Endothelial cell of umbilical vein (primary cell): Measurements from ENCODE around the gene AKNA. TPM values are rescaled to one million over a fixed set of nuclear protein-coding genes. Genes with fewer than 3 reads are reported as not detected.

Experiments
- BruUV-seq: library from RNA; stranded (reverse); fragments of 400-500 nt; replicated peaks from 2 replicates; lab custom pipeline; 2021; lab: Mats Ljungman, UMichigan
- CTCF ChIA-PET: fragments of 300-600, 350-600 bp; sonication (Branson Sonifier 250); formaldehyde crosslinking; loops from one replicate; lab custom pipeline; 2021; ENCODE audit warnings: antibody characterized with exemption, inconsistent platforms; lab: Charles Lee
- POLR2A ChIA-PET: fragments of 300-600, 350-600 bp; sonication (Branson Sonifier 250); formaldehyde crosslinking; loops from one replicate; lab custom pipeline; 2021; ENCODE audit warnings: antibody characterized with exemption, inconsistent platforms; lab: Charles Lee
- DNase-seq: peaks from one replicate; pipeline ENCODE4 v3.0.0-alpha.2; 2011; ENCODE audit warnings: low read depth, low spot score
- FAIRE-seq: peaks from 2 replicates; lab custom pipeline; 2011; peaks lifted over from hg19 to GRCh38; lab: Jason Lieb, UNC
- H2AFZ ChIP-seq: 2 replicates; pipeline ENCODE4 v1.6.0; 2012; ENCODE audit warnings: low read depth, low read length, control low read depth, inconsistent platforms
- H3K27ac ChIP-seq: 2 replicates; pipeline ENCODE4 v1.5.1; 2011; ENCODE audit warnings: low read depth, mild to moderate bottlenecking, control low read depth, low read length, moderate library complexity; ENCODE audit not compliant: insufficient read depth
- H3K27me3 ChIP-seq, 2 experiments: 2 replicates each; pipeline versions ENCODE4 v1.6.0 to v1.6.1; 2011; ENCODE audit warnings: low read length in 2 of 2, mixed read lengths in 1 of 2; ENCODE audit not compliant: control insufficient read depth in 2 of 2, insufficient read depth in 2 of 2
- H3K36me3 ChIP-seq, 2 experiments: 2 replicates in 1 of 2; 3 replicates in 1 of 2; pipeline ENCODE4 v1.5.1; 2011; ENCODE audit warnings: low read length in 2 of 2, mild to moderate bottlenecking in 1 of 2, moderate library complexity in 1 of 2; ENCODE audit not compliant: control insufficient read depth in 2 of 2, insufficient read depth in 2 of 2; ENCODE audit errors: extremely low read depth in 1 of 2
- H3K4me1 ChIP-seq: 3 replicates; pipeline ENCODE4 v1.5.1; 2011; ENCODE audit warnings: mild to moderate bottlenecking, low read length; ENCODE audit not compliant: control insufficient read depth, insufficient read depth; ENCODE audit errors: extremely low read depth
- H3K4me2 ChIP-seq: 2 replicates; pipeline ENCODE4 v1.6.1; 2011; ENCODE audit warnings: low read length, control low read depth, mixed read lengths; ENCODE audit not compliant: insufficient read depth
- H3K4me3 ChIP-seq, 3 experiments: fragments of 200-600 bp in 1 of 3; sonication (generic), shearing (Covaris generic) in 1 of 3; replicated peaks in 1 of 3; 2 replicates each; pipeline ENCODE4 v1.5.1; 2011 to 2016; ENCODE audit warnings: control low read depth in 3 of 3, low read length in 3 of 3, mild to moderate bottlenecking in 2 of 3, inconsistent platforms in 1 of 3, low read depth in 1 of 3, moderate library complexity in 1 of 3; ENCODE audit not compliant: insufficient read depth in 1 of 3
- H3K79me2 ChIP-seq: 2 replicates; pipeline ENCODE4 v1.6.0; 2012; ENCODE audit warnings: low read length, inconsistent platforms; ENCODE audit not compliant: control insufficient read depth, insufficient read depth
- H3K9ac ChIP-seq: replicated peaks from 2 replicates; pipeline ENCODE3; 2011; ENCODE audit warnings: low read length, control low read depth; ENCODE audit not compliant: insufficient read depth; ENCODE audit errors: extremely low read depth
- H3K9me1 ChIP-seq: replicated peaks from 3 replicates; pipeline ENCODE4 v1.6.0; 2011; ENCODE audit warnings: mild to moderate bottlenecking, low read length; ENCODE audit not compliant: control insufficient read depth, insufficient read depth; ENCODE audit errors: extremely low read depth
- H3K9me3 ChIP-seq: replicated peaks from 2 replicates; pipeline ENCODE4 v1.5.1; 2012; ENCODE audit warnings: low read length, inconsistent platforms; ENCODE audit not compliant: control insufficient read depth, insufficient read depth
- H4K20me1 ChIP-seq: replicated peaks from 2 replicates; pipeline ENCODE3; 2011; ENCODE audit warnings: mild to moderate bottlenecking, low read length; ENCODE audit not compliant: control insufficient read depth, insufficient read depth; ENCODE audit errors: extremely low read depth
- EZH2 ChIP-seq: IDR thresholded peaks from 2 replicates; pipeline ENCODE4 v1.6.1; 2012; ENCODE audit warnings: borderline replicate concordance, low read depth, mild to moderate bottlenecking, moderate library complexity, low read length, inconsistent platforms; ENCODE audit not compliant: severe bottlenecking
- FOS ChIP-seq: IDR thresholded peaks from 2 replicates; pipeline ENCODE4 v1.6.1; 2011; ENCODE audit warnings: mild to moderate bottlenecking, low read length, moderate library complexity, borderline replicate concordance; ENCODE audit not compliant: insufficient read depth
- GATA2 ChIP-seq: IDR thresholded peaks from 2 replicates; pipeline ENCODE4 v1.7.0; 2011; ENCODE audit warnings: low read depth, mild to moderate bottlenecking, moderate library complexity, mixed read lengths, low read length; ENCODE audit not compliant: insufficient read length, insufficient read depth
- JUN ChIP-seq: IDR thresholded peaks from 2 replicates; pipeline ENCODE4 v1.6.1; 2011; ENCODE audit warnings: borderline replicate concordance, low read depth; ENCODE audit not compliant: insufficient read length, insufficient read depth
- MYC ChIP-seq: IDR thresholded peaks from one replicate; pipeline ENCODE4 v1.6.1; 2011; ENCODE audit warnings: mild to moderate bottlenecking, low read depth, low read length
- POLR2A ChIP-seq: IDR thresholded peaks from 2 replicates; pipeline ENCODE4 v1.6.1; 2012; ENCODE audit warnings: low read depth, mild to moderate bottlenecking, control low read depth, low read length
- POLR2AphosphoS5 ChIP-seq: IDR thresholded peaks from 2 replicates; pipeline ENCODE4 v1.6.1; 2012; ENCODE audit warnings: low read depth, mild to moderate bottlenecking, control low read depth, low read length, moderate library complexity; ENCODE audit not compliant: insufficient read depth
- dilution Hi-C: fragments of 300-500 bp; cut with MboI; formaldehyde crosslinking; loops from one replicate; pipeline ENCODE4 v1.15.0; 2019; ENCODE audit warnings: low sequenced_read_pairs; ENCODE audit not compliant: extremely low pct_ligation_motif_present
- intact Hi-C: fragments of 100-400 bp; cut with micrococcal nuclease; formaldehyde crosslinking; loops from one replicate; pipeline ENCODE4 v1.10.0; 2022
- polyA plus RNA-seq, 4 experiments: library from polyadenylated mRNA; depleted of rRNA in 3 of 4; stranded (reverse) in 3 of 4; unstranded in 1 of 4; fragments of >200 nt; gene quantifications; 2 replicates each; pipeline versions ENCODE4 v1.2.1 to v1.2.3, GENCODE V29; 2011 to 2012; ENCODE audit warnings: missing spikeins in 1 of 4
- total RNA-seq: library from RNA; stranded (reverse); gene quantifications from 2 replicates; pipeline ENCODE4 v1.2.3, GENCODE V29; 2021
- TF ChIP-seq, protein P1 (sequence below), 2 donors: IDR thresholded peaks; 1 replicate in 1 of 2; 2 replicates in 1 of 2; pipeline ENCODE4 v1.5.1; 2011; ENCODE audit warnings: low read length in 2 of 2, mild to moderate bottlenecking in 2 of 2, moderate library complexity in 2 of 2, control low read depth in 1 of 2, inconsistent platforms in 1 of 2, low read depth in 1 of 2; ENCODE audit not compliant: insufficient read depth in 1 of 2; ENCODE audit errors: extremely low read depth in 1 of 2
- TF ChIP-seq, protein P2 (sequence below): IDR thresholded peaks from 2 replicates; pipeline ENCODE4 v1.6.1; 2011; ENCODE audit not compliant: insufficient read depth, insufficient read length

AKNA gene
- total and polyA plus RNA-seq, 2 donors (not counting 3 experiments of a cell fraction or from before 2014, with no cell fraction given): 11.3 to 22.4 TPM

DNA sequence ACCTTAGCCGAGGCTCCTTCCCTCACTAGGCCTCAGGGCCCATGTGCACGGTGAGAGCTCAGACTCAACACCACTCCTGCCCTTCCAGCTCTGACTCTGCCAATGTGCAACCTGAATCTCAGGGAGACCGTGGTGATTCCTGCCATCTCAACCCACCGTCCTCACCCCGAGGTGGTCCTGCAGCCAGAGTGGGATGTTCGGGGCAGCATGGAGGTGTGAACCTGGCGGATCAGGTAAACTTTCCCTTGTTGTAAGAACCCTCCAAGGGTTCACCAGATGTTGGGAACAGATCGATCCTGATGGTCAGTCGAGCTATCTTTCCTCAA lies 538 bp upstream of the AKNA start:
- no peaks in the 10 kb centered on the region for H3K9me1 ChIP-seq
- no peak for FAIRE-seq
- H3K36me3 ChIP-seq: no peaks in the 10 kb centered on the region
- dilution Hi-C loops: no loop called here
- H3K27me3 ChIP-seq: no peaks in the 10 kb centered on the region
- BruUV-seq: no TSS peak
- intact Hi-C loops: loop anchor here (2.0 kb wide), 1 partner anchor 50 kb away; no protein-coding TSS in a partner anchor
- H3K27ac ChIP-seq: peak overlapping the region; percentile 32
- TF ChIP-seq, protein P1, sequence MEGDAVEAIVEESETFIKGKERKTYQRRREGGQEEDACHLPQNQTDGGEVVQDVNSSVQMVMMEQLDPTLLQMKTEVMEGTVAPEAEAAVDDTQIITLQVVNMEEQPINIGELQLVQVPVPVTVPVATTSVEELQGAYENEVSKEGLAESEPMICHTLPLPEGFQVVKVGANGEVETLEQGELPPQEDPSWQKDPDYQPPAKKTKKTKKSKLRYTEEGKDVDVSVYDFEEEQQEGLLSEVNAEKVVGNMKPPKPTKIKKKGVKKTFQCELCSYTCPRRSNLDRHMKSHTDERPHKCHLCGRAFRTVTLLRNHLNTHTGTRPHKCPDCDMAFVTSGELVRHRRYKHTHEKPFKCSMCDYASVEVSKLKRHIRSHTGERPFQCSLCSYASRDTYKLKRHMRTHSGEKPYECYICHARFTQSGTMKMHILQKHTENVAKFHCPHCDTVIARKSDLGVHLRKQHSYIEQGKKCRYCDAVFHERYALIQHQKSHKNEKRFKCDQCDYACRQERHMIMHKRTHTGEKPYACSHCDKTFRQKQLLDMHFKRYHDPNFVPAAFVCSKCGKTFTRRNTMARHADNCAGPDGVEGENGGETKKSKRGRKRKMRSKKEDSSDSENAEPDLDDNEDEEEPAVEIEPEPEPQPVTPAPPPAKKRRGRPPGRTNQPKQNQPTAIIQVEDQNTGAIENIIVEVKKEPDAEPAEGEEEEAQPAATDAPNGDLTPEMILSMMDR (IDR thresholded peaks at IDR 0.05; ENCODE audit: extremely low read depth in 1 of 2, insufficient read depth in 1 of 2, low read depth in 1 of 2, low read length in 2 of 2): no peak
- TF ChIP-seq GATA2 (no peak), EZH2 (no peak), FOS (no peak), POLR2AphosphoS5 (no peak), POLR2A (no peak), JUN (no peak), MYC (no peak)
- TF ChIP-seq, protein P2, sequence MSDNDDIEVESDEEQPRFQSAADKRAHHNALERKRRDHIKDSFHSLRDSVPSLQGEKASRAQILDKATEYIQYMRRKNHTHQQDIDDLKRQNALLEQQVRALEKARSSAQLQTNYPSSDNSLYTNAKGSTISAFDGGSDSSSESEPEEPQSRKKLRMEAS: no peak
- ChIA-PET CTCF (interaction anchor here (1.3 to 3.8 kb wide), 5 partner anchors 11 to 280 kb away, joined by 3 to 24 read pairs (median 5); no protein-coding TSS in a partner anchor), POLR2A (no interaction called here)
- no peak overlapping the region for H3K9ac ChIP-seq
- no peak for DNase-seq
- peaks cover 6% of the 10 kb centered on the region for H3K79me2 ChIP-seq
- H3K4me2 ChIP-seq: peak overlapping the region; percentile 84
- peaks cover 31% of the 10 kb centered on the region for H3K4me1 ChIP-seq
- peak overlapping the region; percentile 79 for H2AFZ ChIP-seq
- no peaks in the 10 kb centered on the region for H3K9me3 ChIP-seq
- H4K20me1 ChIP-seq: no peaks in the 10 kb centered on the region
- peak overlapping the region in 1 of 3 experiments; percentile 68 for H3K4me3 ChIP-seq
